ENCODE measurements around the gene NYNRIN. TPM values are rescaled to one million over a fixed set of nuclear protein-coding genes. Genes with fewer than 3 reads are reported as not detected.

NYNRIN gene
- total and polyA plus RNA-seq, 2 of the 8 experiments (the other 6 are each of a cell fraction or from before 2014, with no cell fraction given): 15.2 to 18.3 TPM

DNA sequence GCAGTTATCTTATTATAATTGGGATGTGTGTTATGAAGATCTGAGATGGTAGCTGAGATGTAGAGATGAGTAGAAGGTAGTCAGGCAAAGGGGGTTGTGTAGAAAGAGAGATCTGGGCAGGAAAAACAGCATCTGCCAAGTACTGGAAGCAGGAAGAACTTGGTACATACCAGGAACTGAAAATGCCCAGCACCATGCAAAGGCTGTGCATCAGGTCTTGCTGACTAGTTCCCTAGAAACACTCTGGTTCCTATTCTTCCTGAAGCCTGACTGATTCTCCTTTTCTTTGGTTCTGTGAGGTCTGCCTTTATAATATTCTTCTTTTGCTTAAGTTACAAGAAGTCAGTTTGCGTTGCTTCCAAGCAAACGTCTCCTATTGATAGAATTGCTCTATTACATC, 37.5 kb upstream of the NYNRIN start:
- no peak overlapping the region for H4K5ac ChIP-seq (ENCODE audit: insufficient read length, low read depth, low read length)
- no peak overlapping the region for H3K4me3 ChIP-seq (ENCODE audit: extremely low read depth in 1 of 4, insufficient read depth in 2 of 4, low read depth in 3 of 4, low read length in 4 of 4)
- TF ChIP-seq RXRA (IDR thresholded peaks at IDR 0.05; ENCODE audit: insufficient read depth, low read depth, low read length): no peak
- TF ChIP-seq GTF2F1 (IDR thresholded peaks at IDR 0.05; ENCODE audit: borderline replicate concordance, low read depth, low read length): no peak
- no peak for TF ChIP-seq TCF12 (IDR thresholded peaks at IDR 0.05; ENCODE audit: low read depth, low read length)
- no peak for TF ChIP-seq PHF8 (conservative IDR thresholded peaks at IDR 0.05; ENCODE audit: low read depth, low read length)
- TF ChIP-seq TAF7 (optimal IDR thresholded peaks at IDR 0.05; ENCODE audit: borderline replicate concordance, low read depth, low read length): no peak
- TF ChIP-seq CHD2 (IDR thresholded peaks at IDR 0.05; ENCODE audit: low read length): no peak
- TF ChIP-seq CBX8 (IDR thresholded peaks at IDR 0.05; ENCODE audit: borderline replicate concordance, low read depth, low read length): no peak
- no peak for TF ChIP-seq TEAD4 (IDR thresholded peaks at IDR 0.05; ENCODE audit: low read depth, low read length)
- TF ChIP-seq, protein P1, sequence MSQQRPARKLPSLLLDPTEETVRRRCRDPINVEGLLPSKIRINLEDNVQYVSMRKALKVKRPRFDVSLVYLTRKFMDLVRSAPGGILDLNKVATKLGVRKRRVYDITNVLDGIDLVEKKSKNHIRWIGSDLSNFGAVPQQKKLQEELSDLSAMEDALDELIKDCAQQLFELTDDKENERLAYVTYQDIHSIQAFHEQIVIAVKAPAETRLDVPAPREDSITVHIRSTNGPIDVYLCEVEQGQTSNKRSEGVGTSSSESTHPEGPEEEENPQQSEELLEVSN (IDR thresholded peaks at IDR 0.05): no peak

More for the DNA sequence above, 37.5 kb upstream of the NYNRIN start:
- H4K20me1 ChIP-seq (replicated peaks in 1 of 2; ENCODE audit: control insufficient read depth in 1 of 2, insufficient read depth in 2 of 2, low read length in 2 of 2): no peaks in the 10 kb centered on the region
- no peak overlapping the region for H2BK20ac ChIP-seq (ENCODE audit: low read length)
- H2BK15ac ChIP-seq (ENCODE audit: low read length): no peak overlapping the region
- no peaks in the 10 kb centered on the region for H3K79me2 ChIP-seq (ENCODE audit: control insufficient read depth in 1 of 2, insufficient read depth in 2 of 2, low read length in 2 of 2)
- H3K56ac ChIP-seq (replicated peaks; ENCODE audit: insufficient read length, low read depth, low read length): no peak overlapping the region
- no peak overlapping the region for H3K23ac ChIP-seq (ENCODE audit: insufficient read length)
- no peak overlapping the region for H2AFZ ChIP-seq (ENCODE audit: low read length)
- 93% methylated on average over 2 of the region's 2 CpGs; no CpG with 5 or more reads in 1 of the 2 experiments for WGBS, 2 experiments (ENCODE audit: extremely low coverage in 1 of 2, insufficient coverage in 1 of 2, insufficient read length in 1 of 2, insufficient replicate concordance in 2 of 2, low coverage in 1 of 2, low lambda C conversion rate in 2 of 2, missing lambda C conversion rate in 1 of 2)
- POLR2A ChIA-PET (ENCODE audit: partially characterized antibody): interaction anchor here (1.1 to 1.2 kb wide), 2 partner anchors 17 to 81 kb away, joined by 3 to 4 read pairs; partner anchors contain the start of gene SDR39U1
- DNase-seq (ENCODE audit: low read depth in 1 of 2, low spot score in 2 of 2) (no peak), FAIRE-seq (no peak)
- H3K27me3 ChIP-seq (replicated peaks in 1 of 4; ENCODE audit: control insufficient read depth in 3 of 4, extremely low read depth in 1 of 4, insufficient read depth in 3 of 4, low read length in 3 of 4): peaks cover 0 to 8% (median 2%) of the 10 kb centered on the region in 4 experiments; a peak in 4 of 7 replicates
- H2BK120ac ChIP-seq (replicated peaks; ENCODE audit: low read depth, low read length): no peak overlapping the region
- H3K18ac ChIP-seq (ENCODE audit: extremely low read depth, low read length): no peak overlapping the region
- no peak overlapping the region for H3K9ac ChIP-seq (replicated peaks in 1 of 4; ENCODE audit: extremely low read depth in 1 of 4, low read depth in 3 of 4, low read length in 3 of 4)
- peaks cover 4% of the 10 kb centered on the region for H3K23me2 ChIP-seq (ENCODE audit: low read depth, low read length)
- H3K9me3 ChIP-seq (ENCODE audit: insufficient read depth in 2 of 2, low read depth in 1 of 2, low read length in 1 of 2): no peaks in the 10 kb centered on the region
- H3K14ac ChIP-seq (ENCODE audit: insufficient read length): no peak overlapping the region
- no peak overlapping the region for H2BK5ac ChIP-seq (ENCODE audit: low read depth, low read length)
- H4K91ac ChIP-seq (replicated peaks; ENCODE audit: insufficient read length, low read length): no peak overlapping the region
- no peak overlapping the region for H2AK5ac ChIP-seq (ENCODE audit: low read depth, low read length)
- CTCF ChIA-PET (ENCODE audit: partially characterized antibody): interaction anchor here (1.0 to 6.9 kb wide), 23 partner anchors 10 to 75 kb away, joined by 3 to 52 read pairs (median 5); partner anchors contain the start of genes ADCY4, CBLN3, KHNYN and RIPK3
- H3K36me3 ChIP-seq (ENCODE audit: control insufficient read depth in 2 of 4, insufficient read depth in 4 of 4, low read length in 3 of 4): no peaks in the 10 kb centered on the region
- H3K79me1 ChIP-seq (ENCODE audit: low read depth, low read length): no peaks in the 10 kb centered on the region
- H3K27ac ChIP-seq (ENCODE audit: low read depth, low read length): no peak overlapping the region
- peaks cover 0 to 4% (median 1%) of the 10 kb centered on the region in 4 experiments; a peak in 3 of 7 replicates for H3K4me1 ChIP-seq (replicated peaks in 1 of 4; ENCODE audit: control insufficient read depth in 3 of 4, insufficient read depth in 4 of 4, low read length in 3 of 4)
- no peak overlapping the region for H3K4me2 ChIP-seq (ENCODE audit: insufficient read depth in 1 of 2, low read depth in 2 of 2, low read length in 2 of 2)
- no peak overlapping the region for H4K8ac ChIP-seq (ENCODE audit: extremely low read depth, insufficient read depth, low read length)
- no peak overlapping the region for H3K4ac ChIP-seq (replicated peaks; ENCODE audit: insufficient read length, low read depth, low read length)
- no peak overlapping the region for H2BK12ac ChIP-seq (ENCODE audit: low read depth, low read length)

All from H1 (cell line).